HepG2 (cell line): ENCODE results near the gene CXorf38.

ENCODE experiments used
- CTCF ChIP-seq: sonication (generic); formaldehyde crosslinking; IDR thresholded peaks from 2 replicates; pipeline ENCODE4 v1.5.0; 2020; ENCODE audit warnings: mild to moderate bottlenecking, missing genetic modification reagents, moderate library complexity
- ERF ChIP-seq: IDR thresholded peaks from 2 replicates; pipeline ENCODE4 v1.6.1; 2018; ENCODE audit warnings: missing biosample characterization, missing genetic modification reagents
- KLF16 ChIP-seq, 2 experiments: sonication (generic) in 1 of 2; formaldehyde crosslinking in 1 of 2; IDR thresholded peaks; 2 replicates each; pipeline versions ENCODE4 v1.6.1 to v1.8.0; 2016 to 2023; ENCODE audit warnings: missing genetic modification reagents in 2 of 2, missing compliant biosample characterization in 1 of 2
- MXD3 ChIP-seq: IDR thresholded peaks from 2 replicates; pipeline ENCODE4 v1.6.1; 2016; ENCODE audit warnings: mild to moderate bottlenecking, missing biosample characterization, missing genetic modification reagents
- POLR2AphosphoS5 ChIP-seq: IDR thresholded peaks from 2 replicates; pipeline ENCODE4 v1.6.1; 2012; ENCODE audit warnings: low read depth, low read length
- TCF7L2 ChIP-seq: IDR thresholded peaks from 2 replicates; pipeline ENCODE4 v1.6.1; 2011; ENCODE audit warnings: mild to moderate bottlenecking, low read depth, low read length, moderate library complexity
- ZNF224 ChIP-seq: sonication (generic); formaldehyde crosslinking; IDR thresholded peaks from 2 replicates; pipeline ENCODE4 v1.5.0; 2020; ENCODE audit warnings: mild to moderate bottlenecking, missing genetic modification reagents
- ZNF572 ChIP-seq: sonication (generic); formaldehyde crosslinking; IDR thresholded peaks from 2 replicates; pipeline ENCODE4 v1.5.1; 2020; ENCODE audit warnings: mild to moderate bottlenecking, missing genetic modification reagents
- TF ChIP-seq, protein P1 (sequence below): IDR thresholded peaks from 2 replicates; pipeline ENCODE4 v1.6.1; 2012; ENCODE audit warnings: inconsistent platforms

DNA sequence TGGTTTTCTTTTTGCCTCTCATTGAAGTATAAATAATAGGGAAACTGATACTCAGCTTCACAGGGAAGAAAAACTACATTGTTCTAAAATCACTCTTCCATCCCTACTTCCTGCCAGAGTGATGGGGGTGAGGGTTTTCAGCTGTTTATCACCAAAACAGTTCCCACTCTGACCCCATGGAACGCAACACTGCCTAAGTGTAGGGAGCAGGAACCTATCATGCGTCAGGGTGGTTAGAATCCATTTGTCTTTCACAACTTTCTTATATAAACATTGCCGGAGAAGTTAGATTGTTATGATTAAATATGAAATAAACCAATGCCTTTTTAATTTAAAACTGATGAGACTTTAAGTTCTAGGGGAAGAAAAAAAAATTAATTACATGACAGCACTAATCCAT, 40.0 kb downstream of the CXorf38 start:
- TF ChIP-seq ZNF572 (CRISPR knock-in tag) (no peak), POLR2AphosphoS5 (no peak), ERF (CRISPR knock-in tag) (no peak), MXD3 (CRISPR knock-in tag) (no peak), ZNF224 (no peak), TCF7L2 (no peak), CTCF (CRISPR knock-in tag) (no peak), KLF16 (CRISPR knock-in tag; IDR thresholded peaks at IDR 0.05) (no peak)
- TF ChIP-seq, protein P1, sequence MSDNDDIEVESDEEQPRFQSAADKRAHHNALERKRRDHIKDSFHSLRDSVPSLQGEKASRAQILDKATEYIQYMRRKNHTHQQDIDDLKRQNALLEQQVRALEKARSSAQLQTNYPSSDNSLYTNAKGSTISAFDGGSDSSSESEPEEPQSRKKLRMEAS: no peak
